IPS DF 4.7 (cell line): ENCODE data around the gene SPATA31A3.
"Not testable (repeated sequence)": the region's sequence is repeated elsewhere in the genome, so short reads cannot be mapped to it uniquely, and the experiment has no call there.

Experiments
- DNase-seq: peaks from one replicate; pipeline ENCODE4 v3.0.0-alpha.2; 2013; ENCODE audit warnings: low spot score; ENCODE audit errors: extremely low read depth

The SPATA31A3 gene

GRCh38 chr9:66992450-66992849 is at the start of gene SPATA31A3:
Gene SPATA31A3 (minus strand): TSS chr9:66992550. CDS start chr9:66992521, 29 bp downstream.
- not testable (repeated sequence) for DNase-seq

DNA sequence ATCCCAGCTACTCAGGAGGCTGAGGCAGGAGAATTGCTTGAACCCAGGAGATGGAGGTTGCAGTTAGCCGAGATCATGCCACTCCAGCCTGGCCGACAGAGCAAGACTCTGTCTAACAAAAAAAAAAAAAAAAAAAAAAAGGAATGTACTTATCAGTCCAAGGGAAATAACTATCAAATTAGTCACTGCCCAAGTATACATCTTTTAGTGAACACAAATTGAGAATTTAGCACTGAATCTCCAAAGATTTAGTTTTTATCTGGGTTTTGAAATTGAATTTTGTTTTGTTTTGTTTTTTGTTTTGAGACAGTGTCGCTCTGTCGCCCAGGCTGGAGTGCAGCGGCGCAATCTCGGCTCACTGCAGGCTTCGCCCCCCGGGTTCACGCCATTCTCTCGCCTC is 39.8 kb downstream of the SPATA31A3 start:
- not testable (repeated sequence) for DNase-seq

DNA sequence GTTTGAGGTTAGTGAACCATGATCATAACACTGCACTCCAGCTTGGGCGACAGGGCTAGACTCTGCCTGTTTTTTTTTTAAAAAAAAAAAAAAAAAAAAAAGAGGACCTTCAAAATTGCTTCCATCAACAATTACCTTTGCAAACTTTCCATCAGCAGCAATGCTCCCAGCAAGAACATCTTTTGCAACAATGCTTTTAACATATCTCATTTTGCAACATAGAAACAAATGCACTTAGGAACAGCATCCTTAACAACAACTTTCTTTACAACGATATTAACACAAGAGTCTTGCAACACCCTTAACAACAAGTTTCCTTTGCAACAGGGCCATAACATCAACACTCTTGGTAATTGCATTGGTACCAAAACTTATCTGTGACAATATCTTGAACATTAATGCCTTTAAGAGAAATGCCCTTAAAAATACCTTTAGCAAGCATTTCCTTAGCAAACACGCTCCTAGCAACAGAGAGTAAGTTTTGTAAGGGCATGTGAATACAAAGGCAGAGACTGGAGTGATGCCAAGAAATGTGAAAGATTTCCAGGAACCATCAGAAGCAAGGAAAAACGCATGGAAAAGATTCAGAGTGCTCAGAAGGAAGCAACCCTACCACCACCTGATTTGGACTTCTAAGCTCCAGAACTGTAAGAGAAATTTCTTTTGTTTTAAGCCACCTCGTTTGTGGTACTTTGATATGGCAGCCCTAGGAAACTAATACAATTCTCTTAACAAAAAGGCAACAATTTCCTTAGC is 49.8 kb downstream of the SPATA31A3 start:
- DNase-seq, result not testable (repeated sequence)

- DNase-seq, result not testable (repeated sequence)
Measured at GRCh38 chr9:66939878-66940830, 52.2 kb downstream of the SPATA31A3 start.

- DNase-seq, result not testable (repeated sequence)
Measured at GRCh38 chr9:66938322-66938721, 54.0 kb downstream of the SPATA31A3 start.

- not testable (repeated sequence) for DNase-seq
Measured at GRCh38 chr9:66937662-66938061, 54.7 kb downstream of the SPATA31A3 start.
